ENCODE measurements around the gene DOK5.

Gene DOK5

GRCh38 chr20:54499111-54499510 is 23.7 kb downstream of the DOK5 start:
- no peak for TF ChIP-seq CTCF (IDR thresholded peaks at IDR 0.05; ENCODE audit: control insufficient read depth, insufficient read depth, low read depth, low read length, missing control alignments)
- no peak overlapping the region for H3K4me3 ChIP-seq (ENCODE audit: control insufficient read depth, low read depth, low read length)
- no peak for DNase-seq (ENCODE audit: low read depth)

- no peak overlapping the region for H3K4me3 ChIP-seq (ENCODE audit: control insufficient read depth, low read depth, low read length)
- no peak for DNase-seq (ENCODE audit: low read depth)
- TF ChIP-seq CTCF (IDR thresholded peaks at IDR 0.05; ENCODE audit: control insufficient read depth, insufficient read depth, low read depth, low read length, missing control alignments): no peak
Observed at GRCh38 chr20:54502179-54502578, 26.8 kb downstream of the DOK5 start.

GRCh38 chr20:54506643-54507042 is 31.2 kb downstream of the DOK5 start:
- no peak for TF ChIP-seq CTCF (IDR thresholded peaks at IDR 0.05; ENCODE audit: control insufficient read depth, insufficient read depth, low read depth, low read length, missing control alignments)
- no peak for DNase-seq (ENCODE audit: low read depth)
- H3K4me3 ChIP-seq (ENCODE audit: control insufficient read depth, low read depth, low read length): no peak overlapping the region

- H3K4me3 ChIP-seq (ENCODE audit: control insufficient read depth, low read depth, low read length): no peak overlapping the region
- no peak for TF ChIP-seq CTCF (IDR thresholded peaks at IDR 0.05; ENCODE audit: control insufficient read depth, insufficient read depth, low read depth, low read length, missing control alignments)
- DNase-seq (ENCODE audit: low read depth): no peak
Observed at GRCh38 chr20:54510541-54511129, 35.2 kb downstream of the DOK5 start.

- TF ChIP-seq CTCF (IDR thresholded peaks at IDR 0.05; ENCODE audit: control insufficient read depth, insufficient read depth, low read depth, low read length, missing control alignments): no peak
- H3K4me3 ChIP-seq (ENCODE audit: control insufficient read depth, low read depth, low read length): no peak overlapping the region
- DNase-seq (ENCODE audit: low read depth): no peak
Observed at GRCh38 chr20:54512694-54513093, 37.3 kb downstream of the DOK5 start.

GRCh38 chr20:54514028-54514607 is 38.7 kb downstream of the DOK5 start:
- no peak overlapping the region for H3K4me3 ChIP-seq (ENCODE audit: control insufficient read depth, low read depth, low read length)
- TF ChIP-seq CTCF (IDR thresholded peaks at IDR 0.05; ENCODE audit: control insufficient read depth, insufficient read depth, low read depth, low read length, missing control alignments): no peak
- no peak for DNase-seq (ENCODE audit: low read depth)

Measured in AG09309 (cell line).